HepG2 (cell line): ENCODE results near the gene CDA. TPM values are rescaled to one million over a fixed set of nuclear protein-coding genes. Genes with fewer than 3 reads are reported as not detected.

ENCODE experiments used
- ATAC-seq: fragments of 200-7000 bp; cut with Tn5 transposase; 3 replicates; pipeline ENCODE4 v1.9.1; 2020; ENCODE audit warnings: mild to moderate bottlenecking, moderate library complexity
- BruUV-seq: library from RNA; stranded (reverse); fragments of 400-500 nt; replicated peaks from 2 replicates; lab custom pipeline; 2021; lab: Mats Ljungman, UMichigan
- CTCF ChIA-PET: fragments of 300-600 bp; formaldehyde crosslinking; extraction: SDS; loops from one replicate; lab custom pipeline; 2021; ENCODE audit warnings: low total read pairs, inconsistent platforms, low intra/inter-chr PET ratio; lab: Yijun Ruan, JAX
- POLR2A ChIA-PET: fragments of 350-600 bp; sonication (Branson Sonifier 250); formaldehyde crosslinking; loops from one replicate; lab custom pipeline; 2020; ENCODE audit warnings: antibody characterized with exemption, inconsistent platforms; lab: Yijun Ruan, JAX
- DNase-seq: peaks from one replicate; pipeline ENCODE4 v3.0.0-alpha.2; 2015; ENCODE audit warnings: low spot score
- FAIRE-seq: peaks from 3 replicates; lab custom pipeline; 2011; peaks lifted over from hg19 to GRCh38; lab: Jason Lieb, UNC
- H2AFZ ChIP-seq: one replicate; pipeline ENCODE4 v1.6.1; 2011; ENCODE audit warnings: low read length, inconsistent platforms
- H3K27ac ChIP-seq: fragments of 300-600 bp; 3 replicates; pipeline ENCODE4 v1.8.0; 2011; ENCODE audit warnings: mixed run types, mild to moderate bottlenecking, mixed read lengths, low read length, inconsistent platforms; ENCODE audit not compliant: insufficient read depth; ENCODE audit errors: extremely low read length
- H3K27me3 ChIP-seq, 2 experiments: fragments of 200-600 bp in 1 of 2; 2 replicates in 1 of 2; 3 replicates in 1 of 2; pipeline versions ENCODE4 v1.6.0 to v1.8.0; 2011; ENCODE audit warnings: low read length in 2 of 2, mild to moderate bottlenecking in 2 of 2, moderate library complexity in 2 of 2, inconsistent platforms in 1 of 2; ENCODE audit not compliant: insufficient read depth in 2 of 2, control insufficient read depth in 1 of 2
- H3K36me3 ChIP-seq, 2 experiments: fragments of 200-600 bp in 1 of 2; replicated peaks in 1 of 2; 2 replicates in 1 of 2; 3 replicates in 1 of 2; pipeline versions ENCODE4 v1.5.1 to v1.8.0; 2011; ENCODE audit warnings: low read length in 2 of 2, inconsistent platforms in 1 of 2; ENCODE audit not compliant: insufficient read depth in 2 of 2, control insufficient read depth in 1 of 2
- H3K4me1 ChIP-seq: 2 replicates; pipeline ENCODE4 v1.5.1; 2012; ENCODE audit warnings: low read length, inconsistent platforms; ENCODE audit not compliant: insufficient read depth
- H3K4me2 ChIP-seq: 2 replicates; pipeline ENCODE4 v1.6.0; 2011; ENCODE audit warnings: low read depth, low read length, inconsistent platforms
- H3K4me3 ChIP-seq, 3 experiments: fragments of 200-600 bp in 1 of 3; sonication (generic), shearing (Covaris generic) in 1 of 3; replicated peaks in 1 of 3; 2 replicates each; pipeline ENCODE4 v1.5.1; 2011 to 2016; ENCODE audit warnings: low read length in 3 of 3, inconsistent platforms in 2 of 3, low read depth in 2 of 3, mild to moderate bottlenecking in 2 of 3, control low read depth in 1 of 3, mixed read lengths in 1 of 3; ENCODE audit not compliant: insufficient read depth in 1 of 3
- H3K79me2 ChIP-seq: one replicate; pipeline ENCODE4 v1.6.1; 2011; ENCODE audit warnings: low read length, inconsistent platforms; ENCODE audit not compliant: insufficient read depth
- H3K9ac ChIP-seq: 2 replicates; pipeline ENCODE4 v1.6.0; 2011; ENCODE audit warnings: mild to moderate bottlenecking, low read depth, low read length, inconsistent platforms; ENCODE audit not compliant: insufficient read depth
- H3K9me3 ChIP-seq: 2 replicates; pipeline ENCODE4 v1.5.1; 2012; ENCODE audit warnings: mild to moderate bottlenecking, low read length
- H4K20me1 ChIP-seq: 2 replicates; pipeline ENCODE4 v1.6.0; 2011; ENCODE audit warnings: inconsistent platforms, mild to moderate bottlenecking, low read length, moderate library complexity; ENCODE audit not compliant: insufficient read depth
- ELF1 ChIP-seq: sonication (generic); formaldehyde crosslinking; IDR thresholded peaks from 2 replicates; pipeline ENCODE4 v1.4.0; 2020; ENCODE audit warnings: missing genetic modification reagents
- ISL2 ChIP-seq: sonication (generic); formaldehyde crosslinking; IDR thresholded peaks from 2 replicates; pipeline ENCODE4 v1.5.0; 2020; ENCODE audit warnings: missing genetic modification reagents
- MAFK ChIP-seq, 2 experiments: IDR thresholded peaks in 1 of 2; conservative IDR thresholded peaks in 1 of 2; 2 replicates each; pipeline ENCODE4 v1.6.1; 2011; ENCODE audit warnings: improper control_type of control experiment in 2 of 2, low read length in 2 of 2
- NFE2 ChIP-seq: sonication (generic); formaldehyde crosslinking; IDR thresholded peaks from 2 replicates; pipeline ENCODE4 v1.4.0; 2020; ENCODE audit warnings: missing genetic modification reagents
- NFKB2 ChIP-seq: sonication (generic); formaldehyde crosslinking; IDR thresholded peaks from 2 replicates; pipeline ENCODE4 v1.4.0; 2020; ENCODE audit warnings: missing genetic modification reagents, borderline replicate concordance
- ZNF382 ChIP-seq: sonication (generic); formaldehyde crosslinking; IDR thresholded peaks from 2 replicates; pipeline ENCODE4 v1.5.0; 2020; ENCODE audit warnings: missing genetic modification reagents, mild to moderate bottlenecking, borderline replicate concordance
- WGBS: methylation state at CpG from one replicate; pipeline ENCODE4 v1.1.6; 2017; ENCODE audit warnings: low lambda C conversion rate; 5-methylcytosine and 5-hydroxymethylcytosine counted together
- in situ Hi-C: cut with HindIII; loops from 2 replicates; pipeline ENCODE4 v1.10.0; 2017; ENCODE audit warnings: low pct_unique_long_range_greater_than_20kb; ENCODE audit not compliant: extremely low pct_ligation_motif_present
- intact Hi-C: fragments of 100-400 bp; cut with micrococcal nuclease; formaldehyde crosslinking; loops from one replicate; pipeline ENCODE4 v1.10.0; 2022; ENCODE audit not compliant: unreplicated experiment
- polyA plus RNA-seq, 8 experiments: library from polyadenylated mRNA; depleted of rRNA in 3 of 8; stranded (reverse) in 7 of 8; unstranded in 1 of 8; fragments of >200 nt; fragmentation: Illumina TruSeq in 4 of 8; extraction: Trizol in 4 of 8; gene quantifications; 2 replicates each; pipeline versions ENCODE4 v1.2.1 to v1.2.3, GENCODE V29; 2011 to 2016; ENCODE audit warnings: low read depth in 4 of 8, missing spikeins in 1 of 8, mixed read lengths in 1 of 8; ENCODE audit not compliant: insufficient read depth in 1 of 8
- total RNA-seq, 5 experiments: library from RNA; depleted of rRNA; stranded (reverse); fragments of >200 nt; fragmentation: Illumina TruSeq; extraction: Trizol; gene quantifications; 2 replicates each; pipeline ENCODE4 v1.2.3, GENCODE V29; 2016; ENCODE audit warnings: low read depth in 1 of 5

CDA gene
- total and polyA plus RNA-seq, 2 of the 13 experiments (the other 11 are each of a cell fraction or from before 2014, with no cell fraction given) = 0.66 to 2.1 TPM

DNA sequence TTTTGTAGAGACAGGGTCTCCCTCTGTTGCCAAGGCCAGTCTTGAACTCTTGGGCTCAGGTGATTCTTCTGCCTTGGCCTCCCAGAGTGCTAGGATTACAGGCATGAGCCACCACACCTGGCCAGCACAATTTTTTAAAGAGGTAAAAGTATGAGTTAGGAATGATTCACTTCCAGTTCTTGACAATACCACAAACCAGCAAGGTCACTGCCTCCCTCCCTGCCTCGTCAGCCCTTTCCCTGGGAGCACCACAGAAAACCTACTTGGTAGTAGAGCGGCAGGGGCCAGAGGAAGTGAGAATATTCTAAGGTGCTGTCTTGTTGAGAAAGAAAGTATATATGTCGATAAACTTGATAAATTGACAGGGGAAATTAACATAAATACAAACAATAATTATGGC is 10.8 kb upstream of the CDA start:
- FAIRE-seq (no peak), ATAC-seq (no peak), DNase-seq (no peak)
- peaks cover 7% of the 10 kb centered on the region; the same call in 1 of the 2 replicates for H3K4me1 ChIP-seq
- POLR2A ChIA-PET = no interaction called here
- CTCF ChIA-PET = no interaction called here
- intact Hi-C loops = no loop called here
- H3K9ac ChIP-seq = no peak overlapping the region
- no peak overlapping the region for H2AFZ ChIP-seq
- no peaks in the 10 kb centered on the region; a peak in 1 of 5 replicates for H3K27me3 ChIP-seq
- no TSS peak for BruUV-seq
- 24% methylated on average over 3 of the region's 3 CpGs for WGBS
- no peaks in the 10 kb centered on the region for H3K79me2 ChIP-seq
- H3K4me3 ChIP-seq = no peak overlapping the region
- no peak overlapping the region for H3K27ac ChIP-seq
- H3K36me3 ChIP-seq = no peaks in the 10 kb centered on the region
- TF ChIP-seq ISL2 (CRISPR knock-in tag) (no peak), MAFK (conservative IDR thresholded peaks at IDR 0.05 in 1 of 2, IDR thresholded peaks at IDR 0.05 in 1 of 2; ENCODE audit: low read length in 2 of 2) (0 out of 4 replicates have a peak, but pooled peaks of 1 of the 2 experiments have one; percentile 2), ZNF382 (CRISPR knock-in tag) (no peak)
- in situ Hi-C loops = loop anchor here (5.0 kb wide), 1 partner anchor 59 kb away; no protein-coding TSS in a partner anchor
- no peaks in the 10 kb centered on the region for H3K9me3 ChIP-seq
- H3K4me2 ChIP-seq = no peak overlapping the region
- no peaks in the 10 kb centered on the region for H4K20me1 ChIP-seq

DNA sequence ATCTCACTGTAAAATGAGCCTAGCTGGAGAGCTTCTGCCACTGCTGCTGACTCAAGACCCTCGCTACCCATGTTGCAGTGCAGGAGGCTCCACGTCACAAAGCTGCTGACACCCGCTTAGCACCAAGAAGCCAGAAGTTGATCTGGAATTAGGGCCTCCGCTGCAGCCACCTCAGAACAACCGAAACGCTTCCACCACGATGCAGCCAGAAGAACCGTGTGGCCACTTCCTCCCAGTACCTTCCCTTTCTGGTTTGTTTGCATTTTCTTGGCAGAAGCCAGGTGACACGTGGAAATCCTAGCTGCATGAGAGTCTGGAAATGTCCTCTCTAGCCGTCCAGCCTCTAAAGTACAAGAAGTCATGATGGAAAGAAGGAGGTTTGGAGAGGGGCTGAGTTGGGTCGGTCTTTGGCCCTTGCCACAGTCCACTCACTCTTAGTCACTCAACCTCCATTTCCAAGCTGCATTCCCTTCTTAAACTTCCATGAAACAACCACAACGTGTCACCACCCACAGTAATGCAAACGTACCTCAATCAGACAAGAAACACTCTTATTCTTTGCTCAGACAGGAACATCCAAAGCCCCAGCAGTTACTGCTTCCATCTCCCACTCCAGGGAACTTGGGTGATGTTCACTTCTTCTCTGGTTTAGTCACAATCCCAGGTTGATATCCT is 10.0 kb upstream of the CDA start:
- Histone ChIP-seq H3K36me3 (no peaks in the 10 kb centered on the region), H3K9me3 (no peaks in the 10 kb centered on the region), H3K4me2 (no peak overlapping the region), H3K27me3 (no peaks in the 10 kb centered on the region; a peak in 2 of 5 replicates), H3K79me2 (no peaks in the 10 kb centered on the region), H3K4me1 (peaks cover 7% of the 10 kb centered on the region; the same call in 1 of the 2 replicates), H2AFZ (no peak overlapping the region), H3K27ac (no peak overlapping the region), H3K9ac (no peak overlapping the region), H4K20me1 (no peaks in the 10 kb centered on the region), H3K4me3 (no peak overlapping the region)
- CTCF ChIA-PET = no interaction called here
- no peak for TF ChIP-seq NFE2 (CRISPR knock-in tag)
- no peak for TF ChIP-seq ELF1 (CRISPR knock-in tag)
- no peak for TF ChIP-seq NFKB2 (CRISPR knock-in tag)
- in situ Hi-C loops (loop anchor here (5.0 kb wide), 1 partner anchor 58 kb away; no protein-coding TSS in a partner anchor), intact Hi-C loops (no loop called here)
- no TSS peak for BruUV-seq
- DNase-seq (no peak), FAIRE-seq (no peak), ATAC-seq (no peak)
- WGBS = 31% methylated on average over 13 of the region's 13 CpGs
- POLR2A ChIA-PET = no interaction called here
